Bladder microvascular endothelial cell (primary cell): Measurements from ENCODE around the gene MBD3L5. TPM values are rescaled to one million over a fixed set of nuclear protein-coding genes. Genes with fewer than 3 reads are reported as not detected.

Source experiments
- total RNA-seq: library from RNA; depleted of rRNA; stranded (reverse); fragments of >200 nt; gene quantifications from 2 replicates; pipeline ENCODE4 v1.2.3, GENCODE V29; 2014

Gene MBD3L5
- total RNA-seq = not detected in 2 replicates

DNA sequence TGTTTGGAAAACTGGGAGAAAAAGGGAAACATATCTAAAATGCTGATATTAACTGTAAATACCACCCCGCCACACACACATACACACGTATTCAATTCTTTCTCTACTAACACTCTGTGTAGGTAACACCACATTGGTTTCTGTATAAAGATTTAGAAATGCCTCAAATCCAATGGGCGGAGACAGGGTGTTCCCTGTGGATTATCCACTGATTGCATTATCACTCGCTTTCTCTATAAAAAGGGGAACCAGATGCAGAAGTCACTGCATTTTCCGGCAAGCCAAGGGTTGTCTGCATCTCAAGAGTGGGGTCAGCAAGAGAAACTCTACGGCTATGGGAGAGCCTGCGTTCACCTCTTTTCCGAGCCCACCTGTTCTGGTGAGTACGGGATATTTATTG lies at the start of gene MBD3L5:
Gene MBD3L5, plus strand, starts transcription at position 301 of the 400 bp plus-strand sequence. Its CDS starts 34 bp downstream, at position 335.

DNA sequence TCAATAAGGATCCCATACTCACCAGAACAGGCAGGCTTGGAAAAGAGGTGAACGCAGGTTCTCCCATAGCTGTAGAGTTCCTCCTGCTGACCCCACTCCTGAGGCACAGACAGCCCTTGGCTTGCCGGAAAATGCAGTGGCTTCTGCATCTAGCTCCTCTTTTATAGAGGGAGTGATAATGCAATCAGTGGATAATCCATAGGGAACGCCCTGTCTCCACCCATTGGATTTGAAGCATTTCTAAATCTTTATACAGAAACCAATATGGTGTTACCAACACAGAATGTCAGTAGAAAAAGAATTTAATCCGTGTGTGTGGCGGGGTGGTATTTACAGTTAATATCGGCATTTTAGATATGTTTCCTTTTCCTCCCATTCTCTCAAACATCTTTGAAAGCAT lies 9.0 kb upstream of the MBD3L5 start, which contains the start of gene MBD3L2B:
Gene MBD3L2B, minus strand, starts transcription at position 101 of the 400 bp plus-strand sequence. Its CDS starts 34 bp downstream, at position 67.

DNA sequence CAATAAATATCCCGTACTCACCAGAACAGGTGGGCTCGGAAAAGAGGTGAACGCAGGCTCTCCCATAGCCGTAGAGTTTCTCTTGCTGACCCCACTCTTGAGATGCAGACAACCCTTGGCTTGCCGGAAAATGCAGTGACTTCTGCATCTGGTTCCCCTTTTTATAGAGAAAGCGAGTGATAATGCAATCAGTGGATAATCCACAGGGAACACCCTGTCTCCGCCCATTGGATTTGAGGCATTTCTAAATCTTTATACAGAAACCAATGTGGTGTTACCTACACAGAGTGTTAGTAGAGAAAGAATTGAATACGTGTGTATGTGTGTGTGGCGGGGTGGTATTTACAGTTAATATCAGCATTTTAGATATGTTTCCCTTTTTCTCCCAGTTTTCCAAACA lies 9.7 kb downstream of the MBD3L5 start, which contains the start of gene MBD3L4:
Gene MBD3L4, minus strand, starts transcription at position 101 of the 400 bp plus-strand sequence. Its CDS starts 35 bp downstream, at position 66.

DNA sequence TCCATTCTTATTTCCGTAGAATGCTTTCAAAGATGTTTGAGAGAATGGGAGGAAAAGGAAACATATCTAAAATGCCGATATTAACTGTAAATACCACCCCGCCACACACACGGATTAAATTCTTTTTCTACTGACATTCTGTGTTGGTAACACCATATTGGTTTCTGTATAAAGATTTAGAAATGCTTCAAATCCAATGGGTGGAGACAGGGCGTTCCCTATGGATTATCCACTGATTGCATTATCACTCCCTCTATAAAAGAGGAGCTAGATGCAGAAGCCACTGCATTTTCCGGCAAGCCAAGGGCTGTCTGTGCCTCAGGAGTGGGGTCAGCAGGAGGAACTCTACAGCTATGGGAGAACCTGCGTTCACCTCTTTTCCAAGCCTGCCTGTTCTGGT lies 18.6 kb downstream of the MBD3L5 start, which contains the start of gene MBD3L2:
Gene MBD3L2, plus strand, starts transcription at position 301 of the 400 bp plus-strand sequence. Its CDS starts 53 bp downstream, at position 354.

DNA sequence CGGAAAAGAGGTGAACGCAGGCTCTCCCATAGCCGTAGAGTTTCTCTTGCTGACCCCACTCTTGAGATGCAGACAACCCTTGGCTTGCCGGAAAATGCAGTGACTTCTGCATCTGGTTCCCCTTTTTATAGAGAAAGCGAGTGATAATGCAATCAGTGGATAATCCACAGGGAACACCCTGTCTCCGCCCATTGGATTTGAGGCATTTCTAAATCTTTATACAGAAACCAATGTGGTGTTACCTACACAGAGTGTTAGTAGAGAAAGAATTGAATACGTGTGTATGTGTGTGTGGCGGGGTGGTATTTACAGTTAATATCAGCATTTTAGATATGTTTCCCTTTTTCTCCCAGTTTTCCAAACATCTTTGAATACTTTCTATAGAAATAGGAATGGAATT lies 28.2 kb downstream of the MBD3L5 start, which contains the start of gene MBD3L3:
Gene MBD3L3, minus strand, starts transcription at position 101 of the 400 bp plus-strand sequence. Its CDS starts 71 bp downstream, at position 30.

DNA sequence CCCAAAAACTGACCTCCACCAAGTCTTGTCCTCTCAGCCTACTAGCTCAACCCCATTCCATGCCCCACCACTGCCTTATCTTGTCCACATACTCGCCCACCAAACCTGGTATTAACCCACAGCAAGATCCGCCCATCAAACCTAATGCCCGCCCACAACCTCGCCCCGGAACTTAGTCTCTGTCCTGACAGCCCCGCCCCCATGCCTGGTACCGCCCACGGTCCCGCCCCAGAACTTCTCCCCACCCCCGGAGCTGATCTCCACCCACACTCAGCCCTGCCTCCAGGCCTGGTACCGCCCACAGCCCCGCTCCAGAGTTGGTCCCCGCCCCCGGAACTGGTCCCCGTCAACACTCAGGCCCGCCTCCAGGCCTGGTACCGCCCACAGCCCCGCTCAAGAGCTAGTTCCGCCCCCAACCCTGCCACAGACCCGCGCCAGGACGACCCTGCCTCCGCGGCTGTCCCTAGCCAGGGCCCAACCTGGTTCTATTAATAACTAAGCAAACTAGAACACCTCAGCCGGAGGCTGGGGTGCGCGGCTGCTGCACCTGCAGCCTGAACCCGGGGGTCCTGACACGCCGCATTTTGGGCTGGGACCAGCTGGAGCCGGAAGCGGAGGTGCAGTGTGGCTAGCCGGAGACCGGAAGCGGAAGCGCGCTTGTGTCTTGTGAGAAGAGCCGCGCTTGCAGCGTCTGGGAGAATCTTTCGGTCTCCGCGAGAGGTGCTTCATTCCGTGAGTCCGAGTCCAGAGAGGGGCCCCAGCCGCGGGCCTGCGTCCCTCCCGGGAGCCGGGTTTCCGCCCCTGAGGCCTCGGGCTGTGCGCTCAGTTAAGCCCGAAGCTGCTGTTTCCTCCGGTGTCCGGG lies 38.9 kb downstream of the MBD3L5 start, which contains the start of gene ZNF557:
Gene ZNF557, plus strand, starts transcription at position 662 of the 862 bp plus-strand sequence. CDS start 5,372 bp downstream, outside the sequence.

Other genes starting within 250 kb of the MBD3L5 start
- not detected in 2 replicates for gene ADGRE1, start 143.0 kb upstream of the MBD3L5 start, total RNA-seq
- gene MBD3L2B, start 9.1 kb upstream of the MBD3L5 start, total RNA-seq = 0.16 TPM in 1 of 2 replicates, not detected in the other
- not detected in 2 replicates for gene MBD3L4, start 9.6 kb downstream of the MBD3L5 start, total RNA-seq
- gene MBD3L2, start 18.7 kb downstream of the MBD3L5 start, total RNA-seq = not detected in 2 replicates
- not detected in 2 replicates for gene MBD3L3, start 28.1 kb downstream of the MBD3L5 start, total RNA-seq
- gene ZNF557, start 39.1 kb downstream of the MBD3L5 start, total RNA-seq = 9.1 and 16.3 TPM in 2 replicates